Fibroblast of lung (primary cell): ENCODE results near the gene IQGAP2.

Source experiments
- CTCF ChIP-seq, 2 donors: IDR thresholded peaks in 1 of 2; conservative IDR thresholded peaks in 1 of 2; 1 replicate in 1 of 2; 2 replicates in 1 of 2; pipeline ENCODE4 v1.5.1; 2011 to 2012; ENCODE audit warnings: low read length in 2 of 2, control low read depth in 1 of 2, inconsistent platforms in 1 of 2, low read depth in 1 of 2, mild to moderate bottlenecking in 1 of 2
- EZH2 ChIP-seq: IDR thresholded peaks from 2 replicates; pipeline ENCODE4 v1.5.1; 2012; ENCODE audit warnings: low read length, control low read depth, mild to moderate bottlenecking; ENCODE audit errors: missing control alignments

- no peak for TF ChIP-seq CTCF (conservative IDR thresholded peaks at IDR 0.05 in 1 of 2, IDR thresholded peaks at IDR 0.05 in 1 of 2; ENCODE audit: low read depth in 1 of 2, low read length in 2 of 2)
- TF ChIP-seq EZH2 = no peak
These were observed 1.3 kb upstream of the IQGAP2 start for GRCh38 chr5:76401801-76402250.
